HEK293 (cell line): ENCODE results near the gene LITAFD.

Experiments
- CTCF ChIA-PET: fragments of 350-600 bp; formaldehyde crosslinking; extraction: SDS; loops from one replicate; lab custom pipeline; 2021; ENCODE audit warnings: antibody characterized with exemption; lab: Yijun Ruan, JAX
- POLR2A ChIA-PET: fragments of 300-600 bp; formaldehyde crosslinking; extraction: SDS; loops from one replicate; lab custom pipeline; 2020; ENCODE audit warnings: antibody characterized with exemption, inconsistent platforms; lab: Yijun Ruan, JAX
- H3K27ac ChIP-seq: fragments of 200-500 bp; sonication (Bioruptor generic); 2 replicates; pipeline ENCODE4 v1.5.1; 2014; ENCODE audit warnings: low read depth, low read length, control low read depth, inconsistent platforms; ENCODE audit errors: extremely low read depth
- H3K36me3 ChIP-seq, 2 experiments: fragments of 200-500 bp in 1 of 2; sonication (Bioruptor generic) in 1 of 2; 1 replicate in 1 of 2; 2 replicates in 1 of 2; pipeline ENCODE4 v1.5.1; 2014 to 2017; ENCODE audit warnings: inconsistent platforms in 2 of 2, low read length in 2 of 2; ENCODE audit not compliant: control insufficient read depth in 2 of 2, insufficient read depth in 1 of 2
- H3K4me1 ChIP-seq: fragments of 200-500 bp; sonication (Bioruptor generic); 2 replicates; pipeline ENCODE4 v1.5.1; 2014; ENCODE audit warnings: mild to moderate bottlenecking, low read length, inconsistent platforms; ENCODE audit not compliant: control insufficient read depth, insufficient read depth
- H3K4me3 ChIP-seq: 2 replicates; pipeline ENCODE4 v1.5.1; 2011; ENCODE audit warnings: low read depth, mild to moderate bottlenecking, control low read depth, low read length, moderate library complexity
- H3K9me3 ChIP-seq: fragments of 200-500 bp; sonication (Bioruptor generic); 2 replicates; pipeline ENCODE4 v1.5.1; 2014; ENCODE audit warnings: low read depth, low read length, inconsistent platforms; ENCODE audit not compliant: control insufficient read depth, insufficient read depth
- BCL11A ChIP-seq: fragments of 450-650 bp; formaldehyde crosslinking; IDR thresholded peaks from 2 replicates; pipeline ENCODE4 v1.5.1; 2016; ENCODE audit warnings: low read depth, missing biosample characterization, missing genetic modification characterization
- MEIS1 ChIP-seq: sonication (generic); formaldehyde crosslinking; IDR thresholded peaks from 2 replicates; pipeline ENCODE4 v1.8.1; 2022; ENCODE audit warnings: missing genetic modification reagents, mild to moderate bottlenecking, borderline replicate concordance
- OVOL3 ChIP-seq: fragments of 450-650 bp; formaldehyde crosslinking; IDR thresholded peaks from 2 replicates; pipeline ENCODE4 v1.5.1; 2016; ENCODE audit warnings: missing biosample characterization, missing genetic modification characterization
- PRDM1 ChIP-seq: fragments of 450-650 bp; formaldehyde crosslinking; IDR thresholded peaks from 2 replicates; pipeline ENCODE4; 2016; ENCODE audit warnings: missing biosample characterization, missing genetic modification characterization
- ZBTB7A ChIP-seq: fragments of 450-650 bp; formaldehyde crosslinking; IDR thresholded peaks from 2 replicates; pipeline ENCODE4 v1.5.1; 2016; ENCODE audit warnings: low read depth, missing biosample characterization, missing genetic modification characterization
- ZNF138 ChIP-seq: fragments of 450-650 bp; formaldehyde crosslinking; IDR thresholded peaks from 2 replicates; pipeline ENCODE4 v1.5.1; 2016; ENCODE audit warnings: missing biosample characterization, missing genetic modification characterization, borderline replicate concordance
- ZNF274 ChIP-seq, 2 experiments: fragments of 200-500 bp in 1 of 2; fragments of 450-650 bp in 1 of 2; sonication (Bioruptor generic) in 1 of 2; formaldehyde crosslinking in 1 of 2; IDR thresholded peaks; 2 replicates each; pipeline versions ENCODE4 v1.5.1 to v1.6.1; 2014 to 2016; ENCODE audit warnings: borderline replicate concordance in 1 of 2, inconsistent platforms in 1 of 2, low read length in 1 of 2, missing biosample characterization in 1 of 2, missing genetic modification characterization in 1 of 2
- ZNF391 ChIP-seq: fragments of 450-650 bp; formaldehyde crosslinking; IDR thresholded peaks from 2 replicates; pipeline ENCODE4 v1.5.1; 2016; ENCODE audit warnings: low read depth, missing biosample characterization, missing genetic modification characterization, borderline replicate concordance
- ZNF404 ChIP-seq: fragments of 450-650 bp; formaldehyde crosslinking; IDR thresholded peaks from 2 replicates; pipeline ENCODE4 v1.5.1; 2017; ENCODE audit warnings: missing biosample characterization, missing genetic modification characterization
- ZNF433 ChIP-seq: fragments of 450-650 bp; formaldehyde crosslinking; IDR thresholded peaks from 2 replicates; pipeline ENCODE4 v1.5.1; 2016; ENCODE audit warnings: missing biosample characterization, missing genetic modification characterization, low read depth
- ZNF549 ChIP-seq: fragments of 450-650 bp; IDR thresholded peaks from 2 replicates; pipeline ENCODE4 v1.5.1; 2018; ENCODE audit warnings: missing biosample characterization, missing genetic modification characterization, mild to moderate bottlenecking, inconsistent platforms, moderate library complexity
- ZNF555 ChIP-seq: fragments of 450-650 bp; formaldehyde crosslinking; conservative IDR thresholded peaks from 2 replicates; pipeline ENCODE4 v1.5.1; 2017; ENCODE audit warnings: missing biosample characterization, mild to moderate bottlenecking, missing genetic modification characterization, inconsistent platforms
- ZNF629 ChIP-seq: fragments of 450-650 bp; formaldehyde crosslinking; IDR thresholded peaks from 2 replicates; pipeline ENCODE4 v1.5.1; 2017; ENCODE audit warnings: missing biosample characterization, missing genetic modification characterization
- ZSCAN30 ChIP-seq: fragments of 450-650 bp; IDR thresholded peaks from 2 replicates; pipeline ENCODE4 v1.5.1; 2018; ENCODE audit warnings: missing biosample characterization, mild to moderate bottlenecking, missing genetic modification characterization, moderate library complexity
- ZSCAN5A ChIP-seq: fragments of 450-650 bp; formaldehyde crosslinking; IDR thresholded peaks from 2 replicates; pipeline ENCODE4 v1.5.1; 2016; ENCODE audit warnings: missing biosample characterization, missing genetic modification characterization
- TF ChIP-seq, protein P1 (sequence below): sonication (generic); formaldehyde crosslinking; IDR thresholded peaks from 2 replicates; pipeline ENCODE4 v1.8.1; 2022; ENCODE audit warnings: mild to moderate bottlenecking, moderate library complexity, missing genetic modification reagents
- TF ChIP-seq, protein P2 (sequence below): fragments of 450-650 bp; formaldehyde crosslinking; IDR thresholded peaks from 2 replicates; pipeline ENCODE4 v1.5.1; 2016; ENCODE audit warnings: missing biosample characterization, missing genetic modification characterization
- TF ChIP-seq, protein P3 (sequence below): fragments of 450-650 bp; formaldehyde crosslinking; IDR thresholded peaks from 2 replicates; pipeline ENCODE4 v1.5.1; 2016; ENCODE audit warnings: missing biosample characterization, missing genetic modification characterization
- TF ChIP-seq, protein P4 (sequence below): fragments of 450-650 bp; formaldehyde crosslinking; IDR thresholded peaks from 2 replicates; pipeline ENCODE4 v1.5.1; 2016; ENCODE audit warnings: missing biosample characterization, missing genetic modification characterization, borderline replicate concordance

Gene LITAFD

GRCh38 chr16:8851761-8852403, 30.3 kb upstream of the LITAFD start:
- TF ChIP-seq, protein P1, sequence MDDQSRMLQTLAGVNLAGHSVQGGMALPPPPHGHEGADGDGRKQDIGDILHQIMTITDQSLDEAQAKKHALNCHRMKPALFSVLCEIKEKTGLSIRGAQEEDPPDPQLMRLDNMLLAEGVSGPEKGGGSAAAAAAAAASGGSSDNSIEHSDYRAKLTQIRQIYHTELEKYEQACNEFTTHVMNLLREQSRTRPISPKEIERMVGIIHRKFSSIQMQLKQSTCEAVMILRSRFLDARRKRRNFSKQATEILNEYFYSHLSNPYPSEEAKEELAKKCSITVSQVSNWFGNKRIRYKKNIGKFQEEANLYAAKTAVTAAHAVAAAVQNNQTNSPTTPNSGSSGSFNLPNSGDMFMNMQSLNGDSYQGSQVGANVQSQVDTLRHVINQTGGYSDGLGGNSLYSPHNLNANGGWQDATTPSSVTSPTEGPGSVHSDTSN (CRISPR knock-in tag): no peak
- TF ChIP-seq ZNF274 (IDR thresholded peaks at IDR 0.05; ENCODE audit: low read length) (no peak), ZNF274 (tag by site-specific recombination; IDR thresholded peaks at IDR 0.05; ENCODE audit: borderline replicate concordance) (no peak)
- TF ChIP-seq, protein P2, sequence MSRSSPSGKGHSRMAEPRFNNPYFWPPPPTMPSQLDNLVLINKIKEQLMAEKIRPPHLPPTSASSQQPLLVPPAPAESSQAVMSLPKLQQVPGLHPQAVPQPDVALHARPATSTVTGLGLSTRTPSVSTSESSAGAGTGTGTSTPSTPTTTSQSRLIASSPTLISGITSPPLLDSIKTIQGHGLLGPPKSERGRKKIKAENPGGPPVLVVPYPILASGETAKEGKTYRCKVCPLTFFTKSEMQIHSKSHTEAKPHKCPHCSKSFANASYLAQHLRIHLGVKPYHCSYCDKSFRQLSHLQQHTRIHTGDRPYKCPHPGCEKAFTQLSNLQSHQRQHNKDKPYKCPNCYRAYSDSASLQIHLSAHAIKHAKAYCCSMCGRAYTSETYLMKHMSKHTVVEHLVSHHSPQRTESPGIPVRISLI: 0 out of 2 replicates have a peak, but pooled peaks have one; percentile 24
- Histone ChIP-seq H3K4me1 (no peaks in the 10 kb centered on the region), H3K9me3 (no peaks in the 10 kb centered on the region), H3K27ac (no peak overlapping the region), H3K4me3 (no peak overlapping the region), H3K36me3 (peaks cover 6 to 89% of the 10 kb centered on the region in 2 experiments; a peak in 2 of 3 replicates)
- ChIA-PET CTCF (interaction anchor here (0.6 to 1.8 kb wide), 2 partner anchors 29 to 65 kb away, joined by 8 to 10 read pairs; no protein-coding TSS in a partner anchor), POLR2A (interaction anchor here (0.6 to 5.1 kb wide), 6 partner anchors 13 to 198 kb away, joined by 3 to 21 read pairs (median 4); partner anchors contain the start of genes CARHSP1, PMM2 and TMEM186)

DNA sequence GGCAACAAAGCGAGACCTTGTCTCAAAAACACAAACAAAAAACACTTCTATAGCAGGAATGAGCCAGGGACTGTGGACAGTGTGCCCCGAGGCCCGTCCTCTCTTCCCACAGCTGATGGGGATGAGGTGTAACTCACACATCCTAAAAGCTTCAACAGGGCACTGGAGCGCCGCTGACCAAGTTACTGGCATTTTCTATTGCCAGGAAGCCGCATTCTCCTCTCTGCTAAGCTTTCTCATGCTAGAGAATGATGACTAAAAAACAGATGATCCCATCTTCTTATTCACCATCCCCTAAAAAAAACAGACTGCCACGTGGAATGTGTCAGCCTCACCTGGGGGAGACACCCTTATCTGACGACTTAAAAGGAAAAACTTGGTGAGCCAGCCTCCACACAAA, 29.6 kb upstream of the LITAFD start:
- CTCF ChIA-PET: interaction anchor here (0.6 to 1.8 kb wide), 3 partner anchors 28 to 190 kb away, joined by 5 to 10 read pairs (median 8); no protein-coding TSS in a partner anchor
- H3K9me3 ChIP-seq: no peaks in the 10 kb centered on the region
- no peak for TF ChIP-seq ZNF555 (tag by site-specific recombination)
- no peak for TF ChIP-seq OVOL3 (tag by site-specific recombination)
- no peak for TF ChIP-seq ZSCAN5A (tag by site-specific recombination)
- TF ChIP-seq PRDM1 (tag by site-specific recombination): no peak
- no peak for TF ChIP-seq ZNF138
- TF ChIP-seq ZNF391 (tag by site-specific recombination): no peak
- no peak for TF ChIP-seq BCL11A (tag by site-specific recombination)
- TF ChIP-seq ZSCAN30 (tag by site-specific recombination): no peak
- no peak for TF ChIP-seq ZNF404 (tag by site-specific recombination)
- TF ChIP-seq, protein P3, sequence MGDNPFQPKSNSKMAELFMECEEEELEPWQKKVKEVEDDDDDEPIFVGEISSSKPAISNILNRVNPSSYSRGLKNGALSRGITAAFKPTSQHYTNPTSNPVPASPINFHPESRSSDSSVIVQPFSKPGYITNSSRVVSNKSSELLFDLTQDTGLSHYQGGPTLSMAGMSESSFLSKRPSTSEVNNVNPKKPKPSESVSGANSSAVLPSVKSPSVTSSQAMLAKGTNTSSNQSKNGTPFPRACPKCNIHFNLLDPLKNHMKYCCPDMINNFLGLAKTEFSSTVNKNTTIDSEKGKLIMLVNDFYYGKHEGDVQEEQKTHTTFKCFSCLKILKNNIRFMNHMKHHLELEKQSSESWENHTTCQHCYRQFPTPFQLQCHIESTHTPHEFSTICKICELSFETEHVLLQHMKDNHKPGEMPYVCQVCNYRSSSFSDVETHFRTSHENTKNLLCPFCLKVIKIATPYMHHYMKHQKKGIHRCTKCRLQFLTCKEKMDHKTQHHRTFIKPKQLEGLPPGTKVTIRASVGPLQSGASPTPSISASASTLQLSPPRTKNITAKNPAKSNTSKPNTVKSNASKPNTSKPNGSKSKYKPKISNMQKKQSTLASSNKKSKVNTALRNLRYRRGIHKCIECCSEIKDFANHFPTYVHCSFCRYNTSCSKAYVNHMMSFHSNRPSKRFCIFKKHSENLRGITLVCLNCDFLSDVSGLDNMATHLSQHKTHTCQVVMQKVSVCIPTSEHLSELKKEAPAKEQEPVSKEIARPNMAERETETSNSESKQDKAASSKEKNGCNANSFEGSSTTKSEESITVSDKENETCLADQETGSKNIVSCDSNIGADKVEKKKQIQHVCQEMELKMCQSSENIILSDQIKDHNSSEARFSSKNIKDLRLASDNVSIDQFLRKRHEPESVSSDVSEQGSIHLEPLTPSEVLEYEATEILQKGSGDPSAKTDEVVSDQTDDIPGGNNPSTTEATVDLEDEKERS (tag by site-specific recombination): no peak
- no peak for TF ChIP-seq ZBTB7A (tag by site-specific recombination)
- no peak for TF ChIP-seq ZNF629 (tag by site-specific recombination)
- TF ChIP-seq, protein P4, sequence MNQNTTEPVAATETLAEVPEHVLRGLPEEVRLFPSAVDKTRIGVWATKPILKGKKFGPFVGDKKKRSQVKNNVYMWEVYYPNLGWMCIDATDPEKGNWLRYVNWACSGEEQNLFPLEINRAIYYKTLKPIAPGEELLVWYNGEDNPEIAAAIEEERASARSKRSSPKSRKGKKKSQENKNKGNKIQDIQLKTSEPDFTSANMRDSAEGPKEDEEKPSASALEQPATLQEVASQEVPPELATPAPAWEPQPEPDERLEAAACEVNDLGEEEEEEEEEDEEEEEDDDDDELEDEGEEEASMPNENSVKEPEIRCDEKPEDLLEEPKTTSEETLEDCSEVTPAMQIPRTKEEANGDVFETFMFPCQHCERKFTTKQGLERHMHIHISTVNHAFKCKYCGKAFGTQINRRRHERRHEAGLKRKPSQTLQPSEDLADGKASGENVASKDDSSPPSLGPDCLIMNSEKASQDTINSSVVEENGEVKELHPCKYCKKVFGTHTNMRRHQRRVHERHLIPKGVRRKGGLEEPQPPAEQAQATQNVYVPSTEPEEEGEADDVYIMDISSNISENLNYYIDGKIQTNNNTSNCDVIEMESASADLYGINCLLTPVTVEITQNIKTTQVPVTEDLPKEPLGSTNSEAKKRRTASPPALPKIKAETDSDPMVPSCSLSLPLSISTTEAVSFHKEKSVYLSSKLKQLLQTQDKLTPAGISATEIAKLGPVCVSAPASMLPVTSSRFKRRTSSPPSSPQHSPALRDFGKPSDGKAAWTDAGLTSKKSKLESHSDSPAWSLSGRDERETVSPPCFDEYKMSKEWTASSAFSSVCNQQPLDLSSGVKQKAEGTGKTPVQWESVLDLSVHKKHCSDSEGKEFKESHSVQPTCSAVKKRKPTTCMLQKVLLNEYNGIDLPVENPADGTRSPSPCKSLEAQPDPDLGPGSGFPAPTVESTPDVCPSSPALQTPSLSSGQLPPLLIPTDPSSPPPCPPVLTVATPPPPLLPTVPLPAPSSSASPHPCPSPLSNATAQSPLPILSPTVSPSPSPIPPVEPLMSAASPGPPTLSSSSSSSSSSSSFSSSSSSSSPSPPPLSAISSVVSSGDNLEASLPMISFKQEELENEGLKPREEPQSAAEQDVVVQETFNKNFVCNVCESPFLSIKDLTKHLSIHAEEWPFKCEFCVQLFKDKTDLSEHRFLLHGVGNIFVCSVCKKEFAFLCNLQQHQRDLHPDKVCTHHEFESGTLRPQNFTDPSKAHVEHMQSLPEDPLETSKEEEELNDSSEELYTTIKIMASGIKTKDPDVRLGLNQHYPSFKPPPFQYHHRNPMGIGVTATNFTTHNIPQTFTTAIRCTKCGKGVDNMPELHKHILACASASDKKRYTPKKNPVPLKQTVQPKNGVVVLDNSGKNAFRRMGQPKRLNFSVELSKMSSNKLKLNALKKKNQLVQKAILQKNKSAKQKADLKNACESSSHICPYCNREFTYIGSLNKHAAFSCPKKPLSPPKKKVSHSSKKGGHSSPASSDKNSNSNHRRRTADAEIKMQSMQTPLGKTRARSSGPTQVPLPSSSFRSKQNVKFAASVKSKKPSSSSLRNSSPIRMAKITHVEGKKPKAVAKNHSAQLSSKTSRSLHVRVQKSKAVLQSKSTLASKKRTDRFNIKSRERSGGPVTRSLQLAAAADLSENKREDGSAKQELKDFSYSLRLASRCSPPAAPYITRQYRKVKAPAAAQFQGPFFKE (tag by site-specific recombination): no peak
- no peak for TF ChIP-seq ZNF549 (tag by site-specific recombination)
- no peak for TF ChIP-seq MEIS1 (CRISPR knock-in tag)
- no peak for TF ChIP-seq ZNF433
- TF ChIP-seq, all 188 proteins: peak for 0
- H3K4me3 ChIP-seq: no peak overlapping the region
- peaks cover 6 to 90% of the 10 kb centered on the region in 2 experiments; a peak in 2 of 3 replicates for H3K36me3 ChIP-seq
- POLR2A ChIA-PET: interaction anchor here (0.6 to 5.1 kb wide), 3 partner anchors 16 to 55 kb away, joined by 3 to 21 read pairs (median 6); partner anchors contain the start of genes CARHSP1, PMM2 and TMEM186
- H3K4me1 ChIP-seq: no peaks in the 10 kb centered on the region
- no peak overlapping the region for H3K27ac ChIP-seq
